Neuronal stem cell (in vitro differentiated cells): ENCODE results near the gene AP5Z1.

ENCODE experiments used
- DNase-seq: peaks from one replicate; pipeline ENCODE4 v3.0.0-alpha.2; 2013; ENCODE audit warnings: low spot score
- H2AFZ ChIP-seq: one replicate; pipeline ENCODE4 v1.6.1; 2013; ENCODE audit warnings: mild to moderate bottlenecking, low read length, inconsistent platforms
- H2AK5ac ChIP-seq: 2 replicates; pipeline ENCODE4 v1.6.1; 2013; ENCODE audit warnings: low read depth, mild to moderate bottlenecking, inconsistent platforms, low read length, moderate library complexity, mixed read lengths
- H2BK120ac ChIP-seq: 2 replicates; pipeline ENCODE4 v1.6.1; 2013; ENCODE audit warnings: low read depth, mild to moderate bottlenecking, inconsistent platforms, low read length, moderate library complexity, mixed read lengths
- H2BK12ac ChIP-seq: one replicate; pipeline ENCODE4 v1.6.1; 2013; ENCODE audit warnings: low read length, inconsistent platforms
- H2BK15ac ChIP-seq: 2 replicates; pipeline ENCODE4 v1.6.1; 2013; ENCODE audit warnings: mild to moderate bottlenecking, low read length, inconsistent platforms, mixed read lengths
- H2BK5ac ChIP-seq: one replicate; pipeline ENCODE4 v1.6.1; 2013; ENCODE audit warnings: inconsistent platforms, mild to moderate bottlenecking, low read length, moderate library complexity
- H3K14ac ChIP-seq: one replicate; pipeline ENCODE4 v1.6.1; 2013; ENCODE audit warnings: low read length, inconsistent platforms
- H3K18ac ChIP-seq: 2 replicates; pipeline ENCODE4 v1.6.1; 2013; ENCODE audit warnings: low read length, inconsistent platforms
- H3K23ac ChIP-seq: 2 replicates; pipeline ENCODE4 v1.6.1; 2013; ENCODE audit warnings: low read depth, mild to moderate bottlenecking, mixed read lengths, low read length, inconsistent platforms; ENCODE audit not compliant: poor library complexity
- H3K27ac ChIP-seq: replicated peaks from 3 replicates; pipeline ENCODE4 v1.5.1; 2013; ENCODE audit warnings: low read length, inconsistent platforms
- H3K27me3 ChIP-seq, 3 experiments: 2 replicates each; pipeline ENCODE4 v1.6.1; 2013; ENCODE audit warnings: low read length in 3 of 3, mild to moderate bottlenecking in 2 of 3, inconsistent platforms in 1 of 3, low read depth in 1 of 3, mixed read lengths in 1 of 3, moderate library complexity in 1 of 3; ENCODE audit not compliant: control insufficient read depth in 3 of 3, insufficient read depth in 3 of 3
- H3K36me3 ChIP-seq, 2 donors: replicated peaks in 1 of 2; 2 replicates each; pipeline ENCODE4 v1.6.1; 2013; ENCODE audit warnings: low read length in 2 of 2; ENCODE audit not compliant: control insufficient read depth in 2 of 2, insufficient read depth in 2 of 2
- H3K4ac ChIP-seq: 2 replicates; pipeline ENCODE4 v1.6.1; 2013; ENCODE audit warnings: inconsistent platforms, mild to moderate bottlenecking, low read length, moderate library complexity
- H3K4me1 ChIP-seq, 2 donors: 1 replicate in 1 of 2; 2 replicates in 1 of 2; pipeline ENCODE4 v1.6.1; 2013; ENCODE audit warnings: low read length in 2 of 2, low read depth in 1 of 2; ENCODE audit not compliant: control insufficient read depth in 2 of 2, insufficient read depth in 1 of 2
- H3K4me2 ChIP-seq: one replicate; pipeline ENCODE4 v1.6.1; 2013; ENCODE audit warnings: mild to moderate bottlenecking, low read length, inconsistent platforms; ENCODE audit not compliant: insufficient read depth, poor library complexity, severe bottlenecking
- H3K4me3 ChIP-seq, 2 donors: 2 replicates each; pipeline ENCODE4 v1.5.1; 2013; ENCODE audit warnings: low read length in 2 of 2, mild to moderate bottlenecking in 2 of 2, inconsistent platforms in 1 of 2, moderate library complexity in 1 of 2
- H3K79me1 ChIP-seq: one replicate; pipeline ENCODE4 v1.6.1; 2013; ENCODE audit warnings: low read depth, mild to moderate bottlenecking, inconsistent platforms, low read length, moderate library complexity
- H3K9ac ChIP-seq: one replicate; pipeline ENCODE4 v1.6.1; 2013; ENCODE audit warnings: mild to moderate bottlenecking, low read depth, low read length, inconsistent platforms; ENCODE audit not compliant: poor library complexity
- H3K9me3 ChIP-seq, 2 donors: replicated peaks in 1 of 2; 2 replicates each; pipeline versions ENCODE3 to v1.6.1; 2013; ENCODE audit warnings: low read length in 2 of 2, mild to moderate bottlenecking in 2 of 2, inconsistent platforms in 1 of 2, low read depth in 1 of 2, mixed read lengths in 1 of 2, moderate library complexity in 1 of 2; ENCODE audit not compliant: control insufficient read depth in 2 of 2, insufficient read depth in 1 of 2
- H4K8ac ChIP-seq: one replicate; pipeline ENCODE4 v1.6.1; 2013; ENCODE audit warnings: low read depth, mild to moderate bottlenecking, inconsistent platforms, low read length, moderate library complexity
- H4K91ac ChIP-seq: one replicate; pipeline ENCODE4 v1.6.1; 2013; ENCODE audit warnings: low read length, low read depth, mild to moderate bottlenecking, inconsistent platforms; ENCODE audit not compliant: poor library complexity
- WGBS, 2 donors: extraction: QIAGEN DNeasy Blood & Tissue Kit; methylation state at CpG; one replicate each; pipeline ENCODE4 v1.1.7; 2013; ENCODE audit warnings: missing lambda C conversion rate in 2 of 2, mixed read lengths in 1 of 2; ENCODE audit not compliant: insufficient read length in 2 of 2, insufficient replicate concordance in 1 of 2; ENCODE audit errors: extremely low coverage in 2 of 2; 5-methylcytosine and 5-hydroxymethylcytosine counted together

Gene AP5Z1

DNA sequence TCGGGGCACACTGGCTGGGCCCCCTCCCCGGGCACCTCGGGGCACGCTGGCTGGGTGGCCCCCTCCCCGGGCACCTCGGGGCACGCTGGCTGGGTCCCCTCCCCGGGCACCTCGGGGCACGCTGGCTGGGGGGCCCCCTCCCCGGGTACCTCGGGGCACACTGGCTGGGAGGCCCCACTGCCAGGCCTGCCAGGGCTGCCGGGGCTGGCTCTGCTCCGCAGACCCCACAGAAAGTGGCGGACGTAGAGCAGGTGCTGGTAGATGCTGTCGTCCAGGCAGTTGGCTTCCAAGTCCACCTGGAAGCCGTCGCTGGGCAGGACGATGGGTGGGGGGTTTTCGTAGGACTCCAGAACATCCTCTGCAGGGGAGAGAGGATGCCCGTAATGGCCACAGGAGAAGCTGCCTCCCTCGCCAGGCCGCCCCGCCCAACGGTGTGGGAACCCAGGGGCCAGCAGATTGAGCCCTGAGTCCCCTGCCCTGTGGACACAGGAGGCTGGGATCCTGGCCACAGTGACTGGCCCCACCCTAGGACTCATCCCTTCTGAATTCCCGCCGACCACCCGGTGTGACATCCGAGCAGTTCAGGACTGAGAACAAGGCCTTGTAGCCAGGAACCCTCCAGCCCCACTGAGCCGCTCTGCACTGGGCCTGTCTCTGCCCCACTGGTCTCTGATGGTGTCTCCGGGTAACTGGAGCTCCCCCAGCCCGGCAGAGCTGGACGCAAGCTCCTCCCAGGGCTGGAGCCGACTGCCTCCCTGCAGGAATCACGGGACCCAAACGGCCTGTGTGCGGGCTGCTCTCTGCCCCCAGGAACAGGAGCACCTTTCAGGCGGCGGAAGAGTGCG lies 28.2 kb downstream of the AP5Z1 start:
- Histone ChIP-seq H3K9me3 (no peaks in the 10 kb centered on the region), H3K79me1 (no peaks in the 10 kb centered on the region), H2BK5ac (no peak overlapping the region), H3K4me2 (no peak overlapping the region), H2AK5ac (peak overlapping the region; percentile 53), H2BK15ac (peak overlapping the region; percentile 26), H3K27ac (no peak overlapping the region), H4K91ac (no peak overlapping the region), H3K4me1 (peaks cover 0 to 5% of the 10 kb centered on the region in 2 donors), H3K27me3 (no peaks in the 10 kb centered on the region), H3K4ac (no peak overlapping the region), H4K8ac (no peak overlapping the region), H2AFZ (no peak overlapping the region), H3K4me3 (no peak overlapping the region), H2BK120ac (no peak overlapping the region), H3K36me3 (no peaks in the 10 kb centered on the region), H3K23ac (no peak overlapping the region), H3K18ac (peak overlapping the region; percentile 72), H3K14ac (no peak overlapping the region), H2BK12ac (no peak overlapping the region), H3K9ac (peak overlapping the region; percentile 63)
- WGBS, 2 donors, result no CpG with 5 or more reads among the region's 41 CpGs
- DNase-seq, result no peak

DNA sequence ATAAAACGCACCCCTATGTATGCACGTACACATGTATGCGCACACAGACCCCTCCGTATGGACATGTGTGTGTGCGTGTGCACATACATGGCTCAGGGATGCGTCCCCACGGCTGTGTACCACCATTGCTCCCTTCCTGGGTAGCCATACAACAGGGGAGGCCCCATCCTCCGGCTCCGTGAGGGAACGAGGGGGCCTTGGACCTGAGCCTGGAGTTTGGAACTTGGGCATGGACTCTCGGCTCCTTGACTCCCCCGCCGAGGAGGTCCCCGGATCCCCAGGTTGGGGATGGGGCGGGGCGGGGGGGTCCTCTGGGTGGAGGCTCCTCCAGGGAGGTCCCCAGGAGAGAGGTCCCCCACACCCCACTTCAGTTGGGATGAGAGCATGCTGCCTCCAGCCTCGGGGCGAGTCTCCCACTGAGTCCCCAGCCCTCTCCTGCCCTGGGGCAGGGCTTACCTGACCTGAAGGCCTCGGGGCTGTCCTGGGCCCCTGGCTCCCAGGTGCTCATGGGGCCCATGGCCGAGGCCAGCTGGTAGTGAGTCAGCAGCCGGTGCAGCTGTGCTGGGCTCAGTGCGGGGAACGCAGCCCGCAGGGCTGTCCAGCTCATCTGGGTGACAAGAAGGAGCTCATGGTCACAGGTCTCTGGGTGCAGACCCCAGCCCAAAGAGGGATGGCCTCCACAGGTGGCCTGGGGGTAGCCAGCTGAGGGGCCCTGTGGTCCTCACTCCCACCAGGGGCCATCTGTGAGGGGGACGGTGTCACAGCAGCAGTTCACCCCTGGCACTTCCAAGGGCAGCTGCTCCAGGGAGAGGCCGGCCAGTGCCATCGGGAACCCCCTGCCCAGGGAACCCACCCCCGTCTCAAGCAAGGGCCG lies 29.9 kb downstream of the AP5Z1 start:
- DNase-seq, result no peak
- H3K27me3 ChIP-seq, result no peaks in the 10 kb centered on the region
- no peak overlapping the region for H2BK120ac ChIP-seq
- no peak overlapping the region for H3K4ac ChIP-seq
- WGBS, 2 donors, result no CpG with 5 or more reads among the region's 29 CpGs
- no peak overlapping the region for H2BK15ac ChIP-seq
- H2AK5ac ChIP-seq, result no peak overlapping the region
- H3K18ac ChIP-seq, result peak overlapping the region; percentile 85
- H3K4me1 ChIP-seq, result peaks cover 0 to 5% of the 10 kb centered on the region in 2 donors
- H3K9me3 ChIP-seq, result no peaks in the 10 kb centered on the region
- H3K4me2 ChIP-seq, result no peak overlapping the region
- H3K9ac ChIP-seq, result no peak overlapping the region
- H3K36me3 ChIP-seq, result no peaks in the 10 kb centered on the region
- H3K79me1 ChIP-seq, result no peaks in the 10 kb centered on the region
- H2BK12ac ChIP-seq, result peak overlapping the region; percentile 41
- H4K91ac ChIP-seq, result no peak overlapping the region
- peak overlapping the region; percentile 21 for H3K14ac ChIP-seq
- H3K23ac ChIP-seq, result no peak overlapping the region
- no peak overlapping the region for H2BK5ac ChIP-seq
- H2AFZ ChIP-seq, result no peak overlapping the region
- H3K4me3 ChIP-seq, result no peak overlapping the region
- no peak overlapping the region for H3K27ac ChIP-seq
- peak overlapping the region; percentile 65 for H4K8ac ChIP-seq

DNA sequence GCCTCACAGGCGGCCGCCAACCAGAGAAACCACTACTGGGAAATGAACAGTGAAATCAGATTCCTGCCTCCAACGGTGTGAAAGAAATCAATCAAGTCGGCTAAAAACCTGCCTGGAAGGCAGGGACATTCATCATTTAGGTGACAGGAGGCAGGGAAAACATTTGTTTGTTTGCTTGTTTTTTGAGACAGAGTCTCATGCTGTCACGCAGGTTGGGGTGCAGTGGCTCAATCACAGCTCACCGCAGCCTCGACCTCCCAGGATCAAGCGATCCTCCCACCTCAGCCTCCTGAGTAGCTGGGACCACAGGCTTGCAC lies 30.5 kb downstream of the AP5Z1 start:
- H2BK120ac ChIP-seq, result no peak overlapping the region
- no peak overlapping the region for H3K4ac ChIP-seq
- DNase-seq, result no peak
- no CpG with 5 or more reads among the region's 8 CpGs for WGBS, 2 donors
- no peak overlapping the region for H3K9ac ChIP-seq
- no peak overlapping the region for H2BK5ac ChIP-seq
- no peaks in the 10 kb centered on the region for H3K27me3 ChIP-seq
- no peak overlapping the region for H2BK15ac ChIP-seq
- no peak overlapping the region for H2BK12ac ChIP-seq
- no peaks in the 10 kb centered on the region for H3K9me3 ChIP-seq
- no peak overlapping the region for H3K14ac ChIP-seq
- H2AFZ ChIP-seq, result no peak overlapping the region
- no peak overlapping the region for H4K91ac ChIP-seq
- H2AK5ac ChIP-seq, result no peak overlapping the region
- no peak overlapping the region for H3K4me2 ChIP-seq
- no peaks in the 10 kb centered on the region for H3K36me3 ChIP-seq
- no peak overlapping the region for H3K27ac ChIP-seq
- H3K4me3 ChIP-seq, result no peak overlapping the region
- H3K4me1 ChIP-seq, result peaks cover 0 to 5% of the 10 kb centered on the region in 2 donors
- no peak overlapping the region for H4K8ac ChIP-seq
- H3K79me1 ChIP-seq, result no peaks in the 10 kb centered on the region
- no peak overlapping the region for H3K18ac ChIP-seq
- no peak overlapping the region for H3K23ac ChIP-seq

DNA sequence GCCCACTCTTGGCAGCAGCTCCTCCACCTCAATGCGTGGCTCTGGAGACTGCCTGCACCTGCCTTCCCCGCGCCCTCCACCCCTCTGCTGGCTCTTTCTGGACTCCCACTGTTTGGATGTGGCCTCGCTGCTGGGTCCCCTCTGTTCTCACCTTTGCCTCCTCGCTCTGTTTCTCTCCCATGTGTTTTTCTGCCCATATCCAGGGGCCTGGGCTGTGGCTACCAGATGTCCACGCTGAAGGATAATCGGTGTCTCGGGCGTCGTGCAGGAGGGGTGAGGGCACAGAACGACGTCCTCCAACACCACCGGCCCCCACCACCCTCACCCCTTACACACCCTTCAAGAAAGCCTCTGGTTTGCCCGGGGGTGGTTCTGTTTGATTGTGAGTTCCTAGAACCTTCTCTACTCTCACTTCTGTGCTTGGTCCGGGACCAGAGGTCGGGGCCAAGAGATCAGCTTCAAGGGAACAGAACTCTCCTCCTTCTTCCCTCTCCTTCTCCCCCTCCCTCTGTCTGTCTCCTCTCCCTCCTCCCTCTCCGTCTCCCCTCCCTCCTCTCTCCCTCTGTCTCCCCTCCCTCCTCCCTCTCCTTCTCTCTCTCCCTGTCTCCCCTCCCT lies 31.7 kb downstream of the AP5Z1 start:
- Histone ChIP-seq H2BK120ac (peak overlapping the region; percentile 95), H2AK5ac (peak overlapping the region; percentile 13), H3K27me3 (no peaks in the 10 kb centered on the region), H4K8ac (no peak overlapping the region), H3K9me3 (no peaks in the 10 kb centered on the region), H2BK5ac (no peak overlapping the region), H3K9ac (no peak overlapping the region), H3K4me3 (no peak overlapping the region), H3K36me3 (peaks cover 0 to 4% of the 10 kb centered on the region in 2 donors), H3K23ac (peak overlapping the region; percentile 68), H4K91ac (no peak overlapping the region), H3K4me1 (peaks cover 0 to 5% of the 10 kb centered on the region in 2 donors), H2AFZ (no peak overlapping the region), H3K27ac (no peak overlapping the region), H3K4me2 (no peak overlapping the region), H3K4ac (no peak overlapping the region), H3K79me1 (no peaks in the 10 kb centered on the region), H2BK12ac (no peak overlapping the region), H2BK15ac (no peak overlapping the region), H3K18ac (peak overlapping the region; percentile 57), H3K14ac (no peak overlapping the region)
- no peak for DNase-seq
- no CpG with 5 or more reads among the region's 17 CpGs for WGBS, 2 donors
